Stimulated activated CD4-positive, alpha-beta T cell treated with anti-CD3 and anti-CD28 coated beads, TNF-alpha, amount 100 ng/mL, for 4 hours (primary cell): ENCODE data around the gene PRR27.
"Not testable (repeated sequence)": the region's sequence is repeated elsewhere in the genome, so short reads cannot be mapped to it uniquely, and the experiment has no call there.

ENCODE experiments used
- DNase-seq, 3 experiments: peaks; one replicate each; pipeline ENCODE4 v3.0.0-alpha.2; 2020; ENCODE audit warnings: low read depth in 3 of 3

PRR27 gene

DNA sequence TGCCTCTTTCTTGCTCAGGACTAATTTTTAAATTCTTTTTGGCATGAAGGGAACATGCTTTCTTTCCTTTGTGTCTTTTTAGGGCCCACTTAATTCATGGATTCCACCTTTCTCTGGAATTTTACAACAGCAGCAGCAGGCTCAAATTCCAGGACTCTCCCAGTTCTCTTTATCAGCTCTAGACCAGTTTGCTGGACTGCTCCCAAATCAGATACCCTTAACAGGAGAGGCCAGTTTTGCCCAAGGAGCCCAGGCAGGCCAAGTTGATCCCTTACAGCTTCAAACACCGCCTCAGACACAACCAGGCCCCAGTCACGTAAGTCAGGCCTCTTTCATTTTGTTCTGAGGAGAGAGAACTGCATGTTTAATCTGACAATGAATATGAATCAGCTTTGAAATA, 43.8 kb downstream of the PRR27 start:
- DNase-seq = no peak

DNA sequence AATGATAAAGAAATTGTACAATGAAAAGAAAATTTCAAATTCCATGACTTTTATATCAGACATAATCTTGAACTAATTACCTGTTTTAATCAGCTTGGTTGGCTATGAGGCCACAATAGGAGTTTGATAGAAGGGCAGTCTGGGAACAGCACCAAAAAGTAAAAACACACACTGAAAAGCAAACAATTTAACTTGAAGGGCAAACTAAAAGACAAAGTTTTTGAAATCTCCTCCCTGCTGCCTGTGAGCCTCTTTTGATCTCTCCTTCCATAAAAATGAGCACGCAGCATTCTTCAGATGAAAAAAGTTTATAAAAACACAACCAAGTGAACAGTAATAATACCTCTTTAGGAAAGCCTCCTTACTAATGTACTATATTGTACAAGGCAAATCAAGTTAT, 49.6 kb downstream of the PRR27 start:
- no peak for DNase-seq

DNA sequence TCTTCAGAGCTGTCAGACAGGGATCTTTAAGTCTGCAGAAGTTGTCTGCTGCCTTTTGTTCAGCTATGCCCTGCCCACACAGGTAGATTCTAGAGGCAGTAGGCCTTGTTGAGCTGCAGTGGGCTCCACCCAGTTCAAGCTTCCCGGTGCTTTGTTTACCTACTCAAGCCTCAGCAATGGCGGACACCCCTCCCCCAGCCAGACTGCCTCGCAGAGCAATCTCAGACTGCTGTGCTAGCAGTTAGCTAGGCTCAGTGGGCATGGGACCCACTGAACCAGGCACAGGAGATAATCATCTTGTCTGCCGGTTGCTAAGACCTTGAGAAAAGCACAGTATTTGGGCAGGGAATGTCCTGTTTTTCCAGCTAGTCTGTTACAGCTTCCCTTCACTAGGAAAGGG, 58.7 kb downstream of the PRR27 start:
- not testable (repeated sequence) for DNase-seq
